HG02885 (cell line): ENCODE measurements around the gene AFAP1L1.

Source experiments
- ATAC-seq: cut with Tn5 transposase; IDR thresholded peaks from one replicate; pipeline ENCODE4 v1.9.1; 2021; ENCODE audit warnings: mild to moderate bottlenecking; ENCODE audit not compliant: unreplicated experiment, poor library complexity

Gene AFAP1L1

DNA sequence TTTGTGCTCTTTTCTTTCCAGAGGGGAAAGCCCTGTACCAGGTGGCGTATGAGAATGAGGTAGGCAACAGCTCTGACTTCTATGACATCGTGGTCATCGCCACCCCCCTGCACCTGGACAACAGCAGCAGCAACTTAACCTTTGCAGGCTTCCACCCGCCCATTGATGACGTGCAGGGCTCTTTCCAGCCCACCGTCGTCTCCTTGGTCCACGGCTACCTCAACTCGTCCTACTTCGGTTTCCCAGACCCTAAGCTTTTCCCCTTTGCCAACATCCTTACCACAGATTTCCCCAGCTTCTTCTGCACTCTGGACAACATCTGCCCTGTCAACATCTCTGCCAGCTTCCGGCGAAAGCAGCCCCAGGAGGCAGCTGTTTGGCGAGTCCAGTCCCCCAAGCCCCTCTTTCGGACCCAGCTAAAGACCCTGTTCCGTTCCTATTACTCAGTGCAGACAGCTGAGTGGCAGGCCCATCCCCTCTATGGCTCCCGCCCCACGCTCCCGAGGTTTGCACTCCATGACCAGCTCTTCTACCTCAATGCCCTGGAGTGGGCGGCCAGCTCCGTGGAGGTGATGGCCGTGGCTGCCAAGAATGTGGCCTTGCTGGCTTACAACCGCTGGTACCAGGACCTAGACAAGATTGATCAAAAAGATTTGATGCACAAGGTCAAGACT lies 96.5 kb downstream of the AFAP1L1 start:
- no peak for ATAC-seq

DNA sequence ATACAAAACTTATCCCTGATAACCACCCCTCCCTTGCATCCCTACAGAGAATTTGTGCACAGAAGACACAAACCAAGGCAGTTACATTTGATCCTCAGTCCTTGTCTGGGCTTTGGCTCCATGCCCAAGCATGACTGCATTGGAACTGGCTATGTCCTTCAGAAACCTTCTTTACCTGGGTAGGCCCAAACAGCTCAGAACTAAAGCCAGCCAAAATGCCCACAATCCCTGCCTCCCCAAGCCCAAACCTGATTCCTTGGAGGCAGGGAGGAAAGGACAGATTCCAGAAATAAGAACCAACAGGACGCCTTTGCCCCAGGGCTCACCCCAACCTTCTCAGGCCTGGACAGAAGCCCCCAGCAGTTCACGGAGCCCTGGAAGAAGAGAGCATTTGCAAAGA lies 99.2 kb downstream of the AFAP1L1 start:
- no peak for ATAC-seq

DNA sequence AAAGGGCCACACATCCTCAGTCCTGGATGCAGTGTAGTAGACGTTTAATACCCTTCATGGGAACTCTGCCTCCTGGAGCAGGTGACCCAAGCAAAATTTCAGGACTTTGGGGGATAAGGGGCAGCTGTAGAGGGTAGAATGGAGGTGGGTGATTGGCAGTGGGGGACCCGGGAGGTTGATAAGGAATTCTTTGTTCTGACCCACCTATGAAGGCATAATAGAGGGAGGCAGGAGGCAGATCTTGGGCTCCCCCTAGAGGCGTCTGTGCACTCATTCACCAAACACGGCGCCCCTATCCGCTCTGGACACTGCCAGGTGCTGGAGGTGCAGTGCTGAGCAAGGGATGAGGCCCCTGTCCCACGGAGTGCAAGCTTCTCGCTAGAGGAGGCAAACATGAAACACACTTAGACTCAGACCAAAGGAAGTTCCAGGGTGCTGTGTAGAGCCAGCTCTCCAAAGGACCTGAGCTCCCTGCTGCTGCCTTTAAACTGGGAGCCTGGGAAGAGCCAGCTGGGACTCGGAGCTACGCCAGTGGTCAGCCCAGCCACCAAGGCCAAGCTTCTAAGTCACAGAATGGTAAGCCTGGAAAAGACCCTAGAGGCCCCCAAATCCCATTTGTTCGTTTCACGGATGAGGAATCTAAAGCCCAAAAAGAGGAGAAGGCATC lies 99.8 kb downstream of the AFAP1L1 start:
- peak; percentile 83 for ATAC-seq

DNA sequence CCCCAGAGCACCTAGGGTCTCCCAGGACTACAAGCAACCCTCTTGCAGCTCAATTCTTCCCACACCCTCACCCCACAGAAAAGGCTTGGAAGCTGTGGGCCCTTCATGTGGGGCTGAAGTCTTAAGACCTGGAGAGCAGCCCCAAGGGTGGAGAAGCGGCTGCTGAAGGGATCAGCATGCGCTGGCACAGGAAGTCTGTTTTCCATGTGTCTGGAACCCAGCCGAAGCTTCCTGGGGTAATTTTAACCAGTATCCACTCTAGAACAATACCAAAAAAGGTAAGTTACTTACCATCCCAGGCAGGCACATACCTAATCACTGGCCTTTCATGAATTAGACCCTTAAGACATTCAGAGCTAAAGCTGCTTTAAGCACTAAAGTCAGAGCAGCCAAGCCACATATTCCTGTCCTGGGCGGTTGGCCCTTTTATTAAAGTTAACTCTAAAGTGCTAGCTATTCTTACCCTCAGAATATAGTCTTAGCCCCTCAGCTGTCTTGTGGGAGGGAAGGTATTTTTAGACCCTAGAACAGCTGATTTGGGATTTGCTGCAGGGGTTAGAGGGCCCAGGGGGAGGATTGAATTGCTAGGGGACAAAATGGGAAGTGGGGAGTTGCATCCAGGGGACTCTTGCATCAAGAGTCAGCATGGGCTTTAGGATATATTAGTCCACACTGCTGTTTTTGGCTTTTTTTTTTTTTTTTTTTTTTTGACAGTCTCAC lies 100.6 kb downstream of the AFAP1L1 start:
- no peak for ATAC-seq

DNA sequence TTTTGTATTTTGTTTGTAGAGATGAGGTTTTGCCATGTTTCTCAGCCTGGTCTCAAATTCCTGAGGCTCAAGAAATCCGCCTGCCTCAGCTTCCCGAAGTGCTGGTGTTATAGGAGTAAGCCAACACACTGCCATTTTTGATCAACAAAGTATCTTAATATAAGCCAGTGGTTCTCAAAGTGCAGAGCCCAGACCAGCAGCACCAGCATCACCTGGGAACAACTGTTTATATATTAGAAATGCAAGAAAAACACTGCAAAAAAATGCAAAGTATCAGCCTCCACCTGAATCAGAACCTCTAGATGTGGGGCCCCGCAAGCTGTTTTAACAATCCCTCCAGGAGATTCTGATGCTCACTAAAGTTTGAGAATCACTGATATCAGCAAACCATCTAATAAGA lies 101.3 kb downstream of the AFAP1L1 start:
- ATAC-seq = no peak

DNA sequence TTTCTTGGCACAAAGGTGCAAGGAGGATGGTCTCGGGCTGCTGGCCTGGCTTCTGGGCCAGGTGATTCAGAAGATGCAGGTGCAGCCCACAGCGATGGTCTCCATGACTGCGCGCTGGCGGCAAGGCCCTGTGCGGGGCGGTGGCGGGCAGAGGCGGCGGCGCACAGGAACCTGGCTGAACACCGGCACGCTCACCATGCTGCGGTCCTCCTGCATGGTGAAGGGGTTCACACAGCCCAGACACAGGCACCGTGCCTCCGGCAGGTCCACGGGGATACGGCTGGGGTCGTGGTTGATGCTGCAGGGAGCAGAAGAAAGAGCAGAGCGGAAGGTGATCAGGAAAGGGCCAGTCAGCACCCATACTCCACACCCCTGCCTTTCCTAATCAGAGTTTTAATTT lies 102.6 kb downstream of the AFAP1L1 start:
- ATAC-seq = no peak

DNA sequence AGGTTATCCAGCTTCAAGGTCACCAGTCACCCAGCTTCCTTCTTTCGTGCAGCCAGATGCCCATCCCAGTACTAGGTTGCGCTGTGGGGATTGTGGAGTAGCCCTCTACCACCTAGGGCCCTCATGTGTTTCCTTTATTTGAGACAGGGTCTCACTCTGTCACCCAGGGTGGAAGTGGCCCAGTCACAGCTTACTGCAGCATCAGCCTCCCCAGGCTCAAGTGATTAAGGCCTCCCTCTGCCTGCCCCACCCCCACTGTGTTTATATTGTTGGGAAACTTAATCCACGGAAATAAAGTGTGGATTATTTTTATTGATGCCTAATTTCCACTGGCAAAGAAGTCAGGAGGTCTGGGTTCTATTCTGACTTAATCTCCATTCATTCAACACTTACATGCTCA lies 103.1 kb downstream of the AFAP1L1 start:
- no peak for ATAC-seq

DNA sequence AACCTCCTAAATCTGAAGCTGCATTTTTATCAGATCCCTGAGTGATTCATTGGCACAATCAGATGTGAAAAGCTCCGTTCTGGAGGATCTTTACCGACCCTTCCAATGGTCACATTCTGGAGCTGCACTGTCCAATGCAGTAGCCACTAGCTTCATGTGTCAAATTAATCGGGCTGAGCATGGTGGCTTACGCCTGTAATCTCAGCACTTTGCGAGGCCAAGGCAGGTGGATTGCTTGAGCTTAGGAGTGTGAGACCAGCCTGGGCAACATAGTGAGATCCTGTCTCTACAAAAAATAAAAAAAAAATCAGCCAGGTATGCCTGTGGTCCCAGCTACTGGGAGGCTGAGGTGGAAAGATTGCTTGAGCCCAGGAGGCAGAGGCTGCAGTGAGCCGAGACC lies 103.8 kb downstream of the AFAP1L1 start:
- no peak for ATAC-seq

DNA sequence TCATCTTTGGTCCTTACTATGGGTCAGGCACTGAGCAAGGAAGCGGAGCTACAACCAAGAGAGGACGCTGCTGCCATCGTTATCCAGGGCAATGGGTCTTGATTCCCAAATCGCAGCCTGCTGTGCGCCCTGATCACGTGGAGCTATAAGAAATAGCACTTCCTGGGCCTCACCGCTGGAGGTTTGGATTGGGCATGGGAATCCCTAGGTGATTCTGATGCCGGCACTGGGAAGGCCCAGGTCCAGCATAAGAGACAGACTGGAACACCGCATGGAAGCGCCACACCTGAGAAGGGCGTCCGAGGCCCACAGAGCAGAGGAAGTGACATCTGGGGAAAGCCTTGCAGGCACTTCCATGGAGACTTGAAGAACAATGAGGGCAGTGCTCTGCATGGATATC lies 104.4 kb downstream of the AFAP1L1 start:
- no peak for ATAC-seq

DNA sequence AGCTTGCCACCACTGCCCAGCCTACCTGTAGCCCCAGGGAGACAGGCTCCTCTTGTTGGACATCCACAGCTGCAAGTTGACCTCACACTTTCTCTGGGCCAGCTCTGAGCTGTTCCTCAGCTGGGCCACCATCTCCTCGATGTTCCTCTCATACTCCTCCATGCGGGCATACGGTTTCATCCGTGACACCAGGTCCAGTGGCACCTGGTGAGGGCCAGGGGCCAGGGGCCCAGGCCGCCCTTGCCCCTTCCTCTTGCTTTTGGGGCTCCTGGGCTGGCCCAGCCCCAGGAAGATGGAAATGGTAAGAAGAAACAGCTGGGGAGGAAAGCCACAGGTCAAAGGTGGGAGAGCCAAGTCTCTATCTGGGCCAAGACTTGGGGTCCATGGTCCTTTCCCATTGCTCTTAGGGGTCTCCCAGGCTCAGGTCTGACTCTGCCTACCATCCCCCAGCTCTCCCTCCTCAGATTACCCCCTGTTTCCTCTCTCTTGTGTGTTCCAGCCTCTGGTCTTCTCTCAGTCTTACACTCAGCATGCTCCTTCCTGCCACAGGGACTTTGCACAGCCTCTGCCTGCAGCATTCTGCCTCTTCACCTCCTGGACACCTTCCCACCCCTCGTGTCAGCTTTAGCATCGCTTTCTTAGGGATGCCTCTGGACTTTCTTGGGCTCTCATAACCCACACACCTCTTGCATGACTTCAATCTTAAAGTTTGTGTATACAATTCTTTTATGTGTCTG lies 105.2 kb downstream of the AFAP1L1 start:
- ATAC-seq = no peak

DNA sequence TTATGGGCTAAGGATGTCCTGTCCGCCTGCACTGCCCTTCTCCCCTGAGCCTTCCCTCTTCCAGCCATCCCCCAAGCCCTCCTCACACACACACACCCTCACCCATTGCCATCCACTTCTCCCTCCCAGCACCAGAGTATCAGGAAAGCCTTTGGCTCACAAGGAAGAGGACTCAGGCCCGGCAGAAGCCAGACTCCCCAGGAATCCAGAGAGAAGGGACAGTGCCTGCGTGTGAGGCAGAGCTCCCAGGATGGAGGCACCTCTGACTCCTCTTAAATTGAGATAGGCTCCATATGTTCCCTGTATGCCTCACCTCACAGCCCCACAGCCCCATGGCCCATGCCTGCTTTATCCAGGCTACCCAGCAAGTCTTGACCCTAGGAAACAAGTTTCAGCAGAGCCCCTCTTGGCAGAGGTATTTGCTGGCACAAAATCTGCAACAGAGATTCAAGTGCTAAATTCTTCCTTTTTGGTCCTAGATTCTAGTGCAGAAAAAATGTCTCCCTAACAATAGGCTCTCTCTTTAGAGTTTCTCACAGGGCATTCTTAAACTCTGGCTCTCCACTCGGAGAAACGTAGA lies 106.7 kb downstream of the AFAP1L1 start:
- no peak for ATAC-seq

DNA sequence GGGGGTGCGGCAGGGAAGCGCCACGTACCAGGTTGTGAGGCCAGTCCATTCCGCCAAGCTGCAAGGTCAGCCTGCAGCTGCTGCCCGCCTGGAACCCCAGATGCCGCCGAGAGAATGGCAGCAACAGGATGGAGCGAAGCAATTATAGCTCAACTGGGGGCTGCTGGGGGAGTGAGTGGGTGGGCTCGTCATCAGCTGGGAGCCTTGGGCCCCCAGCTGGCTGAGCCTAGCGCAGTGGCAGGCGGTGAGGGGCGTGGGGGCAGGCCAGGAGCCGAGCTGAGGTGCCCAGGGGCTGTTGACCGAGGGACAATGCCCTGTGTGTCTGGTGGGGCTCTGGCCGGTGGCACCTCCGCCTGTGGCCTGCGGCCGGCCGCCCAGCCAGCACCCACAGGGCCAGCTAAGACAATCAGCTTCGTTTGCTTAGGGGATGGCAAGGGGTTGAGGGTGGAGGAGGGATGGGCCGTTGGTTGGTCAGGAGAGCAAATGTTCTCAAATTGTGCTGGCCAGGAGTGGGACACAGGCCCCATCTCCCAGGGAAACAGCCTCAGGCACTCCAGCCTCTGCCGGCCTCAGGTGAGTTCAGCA lies 107.6 kb downstream of the AFAP1L1 start, which contains the start of gene IL17B:
Gene IL17B (minus strand): TSS at position 116 of the 585 bp plus-strand sequence. CDS start 67 bp downstream, at position 49.
- no peak for ATAC-seq

DNA sequence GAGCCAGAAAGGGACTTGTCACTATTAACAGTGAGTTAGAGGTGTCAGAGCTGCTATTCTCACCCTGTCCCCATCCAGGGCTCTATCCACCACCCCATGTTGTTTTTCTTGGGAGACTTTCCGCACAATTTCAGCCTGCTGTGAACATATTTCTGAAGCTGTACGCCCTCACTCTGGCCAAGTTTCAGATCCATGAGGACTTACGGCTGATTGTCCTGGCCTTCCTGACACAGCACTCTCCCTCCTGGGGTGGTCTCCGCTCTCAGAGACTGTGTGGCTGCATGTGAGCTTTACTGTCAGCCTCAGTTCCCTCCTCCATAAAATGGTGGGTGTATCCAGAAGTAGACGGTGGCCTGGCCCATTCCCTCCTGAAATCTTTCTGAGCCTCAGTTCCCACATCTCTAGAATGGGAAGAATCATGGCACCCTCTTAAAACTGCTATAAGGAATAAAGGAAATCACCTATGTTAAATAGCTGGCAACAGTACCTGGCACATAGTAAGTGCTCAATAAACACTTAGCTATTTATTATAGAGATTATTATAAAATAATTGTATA lies 108.2 kb downstream of the AFAP1L1 start:
- ATAC-seq = no peak

DNA sequence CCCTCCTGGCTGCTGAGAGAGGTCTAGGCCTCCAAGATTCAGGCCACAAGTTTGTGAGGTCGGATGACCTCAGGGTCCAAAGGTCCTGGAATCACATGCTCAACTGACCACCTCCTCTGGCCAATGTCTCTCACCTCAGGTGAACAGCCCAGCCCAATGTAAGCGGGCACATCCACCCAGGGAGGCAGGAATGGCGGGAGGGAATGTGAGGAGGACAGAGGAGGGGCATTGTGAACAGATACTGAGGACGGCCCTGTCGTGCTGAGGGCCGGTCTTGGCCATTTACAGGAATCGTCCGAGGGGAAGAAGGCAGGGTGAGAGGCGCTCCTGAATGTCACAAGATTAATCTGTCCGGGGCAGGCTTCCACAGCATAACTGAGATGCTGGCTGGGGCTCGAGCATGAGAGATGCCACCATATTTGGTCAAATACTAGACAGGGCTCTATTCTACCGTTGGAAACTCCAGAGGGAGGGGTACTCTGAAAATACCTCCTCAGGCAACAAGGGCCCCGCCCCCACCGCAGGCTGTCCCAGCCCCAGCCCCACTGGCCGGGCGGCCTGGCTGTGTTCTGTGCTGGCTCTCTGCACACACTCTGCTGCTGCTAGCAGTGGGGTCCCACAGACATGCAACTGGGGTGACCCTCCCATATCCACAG lies 108.9 kb downstream of the AFAP1L1 start:
- ATAC-seq = no peak

DNA sequence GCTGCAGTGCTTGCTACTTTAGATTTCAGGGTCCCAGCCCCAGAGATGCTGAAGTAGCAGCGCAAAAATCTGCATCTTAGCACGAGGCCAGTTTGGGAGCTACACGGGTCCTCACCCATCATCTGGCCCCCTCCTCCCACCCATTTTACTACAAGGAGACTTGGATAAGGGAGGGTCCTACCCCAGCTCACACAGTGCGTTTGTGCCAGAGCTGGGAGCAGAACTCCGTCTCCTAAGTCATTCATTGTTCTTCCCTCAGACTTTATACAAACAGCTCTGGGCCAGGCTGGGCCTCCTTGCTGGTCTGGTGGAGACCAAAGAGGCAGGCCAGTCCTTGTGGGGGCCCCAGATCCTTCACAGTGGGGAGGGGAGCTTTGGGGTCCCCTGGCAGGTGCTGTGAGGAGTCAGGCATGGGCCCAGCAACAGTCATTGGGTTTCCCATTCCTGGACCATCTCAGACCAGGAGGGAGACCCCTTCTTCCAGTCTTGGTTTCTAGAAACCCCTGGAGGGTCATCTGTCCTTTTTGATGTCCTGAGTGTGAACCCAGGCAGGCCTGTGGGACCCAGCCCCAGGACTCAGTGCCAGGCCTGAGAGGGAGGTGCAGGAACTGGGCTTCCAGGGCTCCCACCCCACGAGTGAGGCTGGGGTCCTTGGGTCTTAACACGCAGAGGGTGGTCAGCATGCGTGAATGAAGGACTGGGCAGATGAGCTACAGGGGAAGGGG lies 109.8 kb downstream of the AFAP1L1 start:
- ATAC-seq = no peak

DNA sequence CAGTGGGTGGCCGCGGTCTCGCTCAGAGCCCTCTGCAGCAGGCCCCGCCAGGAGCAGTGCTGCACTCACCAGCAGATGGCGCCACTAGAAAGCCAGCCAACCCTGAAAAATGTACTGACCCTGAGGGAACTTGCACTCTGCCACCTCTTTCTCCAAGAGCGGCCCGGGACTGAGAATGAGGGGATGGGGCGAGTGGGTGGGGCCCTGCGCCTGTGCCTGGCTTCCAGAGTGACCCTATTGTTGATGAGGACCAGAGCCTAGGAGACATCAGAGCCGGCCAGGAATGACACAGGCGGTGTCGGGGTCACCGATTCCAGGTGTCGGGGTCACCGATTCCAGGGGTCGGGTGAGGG lies 110.3 kb downstream of the AFAP1L1 start:
- ATAC-seq = peak; percentile 86

DNA sequence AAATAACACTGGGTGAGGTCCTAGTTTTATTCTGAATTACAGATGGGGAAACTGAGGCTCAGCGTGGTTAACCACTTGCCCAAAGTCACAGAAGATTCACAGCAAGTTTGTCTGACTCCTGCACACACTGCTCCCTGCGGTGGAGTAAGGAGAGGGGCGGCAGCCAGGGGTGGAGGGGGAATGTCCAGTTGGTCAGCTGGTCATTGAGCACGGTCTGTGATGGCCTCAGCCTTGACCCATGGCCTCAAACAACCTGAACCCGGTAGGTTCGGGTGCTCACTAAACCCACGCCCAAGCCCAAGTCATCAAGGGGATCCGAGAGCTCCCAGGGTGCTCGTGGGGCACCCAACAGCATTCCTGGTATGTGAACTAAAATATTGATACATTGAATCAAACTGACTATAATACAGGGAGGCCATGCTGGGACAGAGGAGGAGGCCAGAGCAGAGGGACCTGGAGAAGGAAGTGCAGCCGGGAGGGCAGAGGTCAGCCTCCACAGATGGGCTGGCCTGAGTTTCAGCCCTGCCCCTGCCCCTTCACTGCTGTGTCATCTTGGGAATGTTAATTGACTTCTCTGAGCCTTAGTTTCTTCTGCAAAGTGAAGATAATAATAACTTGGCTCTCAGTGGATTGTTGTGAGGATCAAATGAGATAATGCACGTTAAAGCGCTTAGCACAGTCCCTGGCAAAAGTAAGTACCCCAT lies 111.0 kb downstream of the AFAP1L1 start:
- no peak for ATAC-seq

DNA sequence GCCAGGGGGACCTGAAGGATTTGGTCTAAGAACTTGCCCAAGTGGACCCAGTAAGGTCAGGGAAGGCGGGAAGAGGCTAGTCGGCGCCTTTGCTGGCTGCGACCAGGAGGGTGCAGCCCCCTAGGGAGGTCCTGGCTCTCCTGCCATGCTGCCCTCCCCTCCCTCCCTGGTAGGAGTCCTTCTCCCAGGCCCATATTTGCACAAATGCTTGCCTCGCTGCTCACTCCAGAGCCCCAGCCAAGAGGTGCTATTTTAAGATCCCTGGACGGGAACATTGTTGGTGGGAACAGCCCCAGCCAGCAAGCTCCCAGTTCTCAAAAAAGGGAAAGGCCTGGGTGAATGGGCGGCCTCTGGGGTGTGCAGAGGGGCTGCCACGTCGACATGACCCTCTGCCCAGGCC lies 111.7 kb downstream of the AFAP1L1 start:
- ATAC-seq = no peak
